Body of pancreas (tissue), 4 donors: ENCODE results near the gene TNFRSF8. TPM values are rescaled to one million over a fixed set of nuclear protein-coding genes. Genes with fewer than 3 reads are reported as not detected.
"Not testable (repeated sequence)": the region's sequence is repeated elsewhere in the genome, so short reads cannot be mapped to it uniquely, and the experiment has no call there.

Source experiments
- ATAC-seq: fragments of 150-250 bp; one replicate; pipeline ENCODE4 v1.9.1; 2016
- DNase-seq, 4 donors: peaks; one replicate each; pipeline ENCODE4 v3.0.0-alpha.2; 2019
- H3K27ac ChIP-seq, 4 donors: fragments of 200-600 bp; sonication (generic); 1 replicate in 3 of 4; 2 replicates in 1 of 4; pipeline versions ENCODE4 v1.5.1 to v1.6.1; 2016 to 2019; ENCODE audit warnings: mild to moderate bottlenecking in 1 of 4, mixed read lengths in 1 of 4, moderate library complexity in 1 of 4
- H3K27me3 ChIP-seq, 2 donors: fragments of 200-600 bp; sonication (generic); one replicate each; pipeline ENCODE4 v1.6.0; 2016; ENCODE audit warnings: mild to moderate bottlenecking in 1 of 2
- H3K36me3 ChIP-seq, 2 donors: fragments of 200-600 bp; sonication (generic); replicated peaks in 1 of 2; 2 replicates each; pipeline ENCODE4 v1.5.1; 2016; ENCODE audit warnings: low read depth in 2 of 2; ENCODE audit not compliant: insufficient read depth in 1 of 2
- H3K4me1 ChIP-seq: fragments of 200-600 bp; sonication (generic); one replicate; pipeline ENCODE4 v1.6.0; 2016
- H3K4me3 ChIP-seq, 2 donors: fragments of 200-600 bp; sonication (generic); 1 replicate in 1 of 2; 2 replicates in 1 of 2; pipeline ENCODE4 v1.5.1; 2016 to 2019
- H3K9me3 ChIP-seq, 3 donors: fragments of 200-600 bp; sonication (generic); 1 replicate in 2 of 3; 2 replicates in 1 of 3; pipeline ENCODE4 v1.5.1; 2016
- CTCF ChIP-seq, 7 experiments: fragments of 450-650 bp in 4 of 7; fragments of 200-600 bp in 3 of 7; sonication (generic) in 3 of 7; IDR thresholded peaks; one replicate each; pipeline ENCODE4 v1.5.1; 2016 to 2019; ENCODE audit warnings: antibody characterized with exemption in 7 of 7
- POLR2A ChIP-seq, 3 donors: fragments of 450-650 bp; IDR thresholded peaks; one replicate each; pipeline ENCODE4 v1.6.1; 2016; ENCODE audit warnings: antibody characterized with exemption in 3 of 3, mild to moderate bottlenecking in 2 of 3
- WGBS, 2 donors: methylation state at CpG; one replicate each; pipeline ENCODE4 v1.1.5; 2017; 5-methylcytosine and 5-hydroxymethylcytosine counted together
- intact Hi-C: fragments of 100-400 bp; cut with DNase I; formaldehyde crosslinking; loops from one replicate; pipeline ENCODE4 v1.15.1; 2023
- total RNA-seq, 2 donors: library from RNA; depleted of rRNA; stranded (reverse); fragments of >200 nt; gene quantifications; one replicate each; pipeline ENCODE4 v1.1.0, GENCODE V29; 2016

Gene TNFRSF8
- total RNA-seq, 2 donors from 2014 or later = not detected

DNA sequence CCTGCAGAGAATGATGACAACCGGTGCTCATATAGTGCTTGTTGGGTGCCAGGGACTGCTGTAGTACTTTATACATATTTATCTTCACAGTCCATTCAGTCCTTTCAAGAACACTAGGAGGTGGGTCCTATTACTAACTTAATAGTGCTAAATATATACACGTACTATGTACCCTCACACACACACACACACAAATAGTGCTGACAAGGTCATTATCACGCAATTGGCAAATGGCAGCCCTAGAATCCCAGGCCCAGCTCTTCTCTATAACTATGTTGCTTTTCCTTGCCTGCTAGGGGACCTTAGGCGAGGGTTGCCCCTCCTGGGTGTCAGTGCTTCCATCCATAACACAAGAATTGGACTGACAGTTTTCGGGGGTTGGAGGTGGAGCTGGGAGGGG, 33.5 kb downstream of the TNFRSF8 start:
- ATAC-seq (no peak), DNase-seq (no peak)
- no peaks in the 10 kb centered on the region for H3K9me3 ChIP-seq
- no peaks in the 10 kb centered on the region for H3K27me3 ChIP-seq
- intact Hi-C loops = no loop called here
- H3K27ac ChIP-seq = no peak overlapping the region
- H3K4me3 ChIP-seq = no peak overlapping the region
- no peak for TF ChIP-seq CTCF (IDR thresholded peaks at IDR 0.05)
- H3K4me1 ChIP-seq = no peaks in the 10 kb centered on the region
- no peaks in the 10 kb centered on the region for H3K36me3 ChIP-seq
- 75 to 79% methylated on average over 5 of the region's 5 CpGs for WGBS, 2 donors

GRCh38 chr1:12097321-12097720, 34.2 kb downstream of the TNFRSF8 start:
- TF ChIP-seq CTCF (IDR thresholded peaks at IDR 0.05) (no peak), POLR2A (IDR thresholded peaks at IDR 0.05) (no peak)
- DNase-seq = no peak
- no peak for ATAC-seq
- Histone ChIP-seq H3K27me3 (no peaks in the 10 kb centered on the region), H3K9me3 (no peaks in the 10 kb centered on the region), H3K36me3 (no peaks in the 10 kb centered on the region), H3K4me1 (no peaks in the 10 kb centered on the region), H3K4me3 (no peak overlapping the region), H3K27ac (no peak overlapping the region)
- intact Hi-C loops = no loop called here

DNA sequence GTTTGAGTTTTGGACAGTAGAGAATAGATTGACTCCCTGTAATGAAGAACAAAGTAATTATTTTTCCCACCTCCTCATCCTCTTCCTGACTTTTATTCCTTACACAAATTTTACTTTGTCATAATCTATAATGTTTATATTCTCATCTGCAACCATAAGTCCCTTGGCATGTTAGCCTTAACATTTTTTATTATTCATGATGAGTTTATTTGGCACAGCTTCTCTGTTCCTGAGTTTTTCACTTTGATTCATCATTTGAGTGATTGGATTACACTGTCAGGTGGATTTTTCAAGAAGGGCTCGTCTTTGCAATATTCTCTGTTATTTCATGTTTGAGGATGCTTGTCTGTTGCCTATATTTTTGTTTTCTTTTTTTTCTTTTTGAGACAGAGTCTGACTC, 35.7 kb downstream of the TNFRSF8 start:
- no peak overlapping the region for H3K4me3 ChIP-seq
- H3K36me3 ChIP-seq = no peaks in the 10 kb centered on the region
- TF ChIP-seq CTCF (IDR thresholded peaks at IDR 0.05) (no peak), POLR2A (IDR thresholded peaks at IDR 0.05) (no peak)
- H3K9me3 ChIP-seq = no peaks in the 10 kb centered on the region
- H3K4me1 ChIP-seq = no peaks in the 10 kb centered on the region
- no peak for DNase-seq
- intact Hi-C loops = no loop called here
- H3K27me3 ChIP-seq = no peaks in the 10 kb centered on the region
- 14 to 28% methylated on average over 1 of the region's 1 CpG for WGBS, 2 donors
- ATAC-seq = no peak
- H3K27ac ChIP-seq = no peak overlapping the region

DNA sequence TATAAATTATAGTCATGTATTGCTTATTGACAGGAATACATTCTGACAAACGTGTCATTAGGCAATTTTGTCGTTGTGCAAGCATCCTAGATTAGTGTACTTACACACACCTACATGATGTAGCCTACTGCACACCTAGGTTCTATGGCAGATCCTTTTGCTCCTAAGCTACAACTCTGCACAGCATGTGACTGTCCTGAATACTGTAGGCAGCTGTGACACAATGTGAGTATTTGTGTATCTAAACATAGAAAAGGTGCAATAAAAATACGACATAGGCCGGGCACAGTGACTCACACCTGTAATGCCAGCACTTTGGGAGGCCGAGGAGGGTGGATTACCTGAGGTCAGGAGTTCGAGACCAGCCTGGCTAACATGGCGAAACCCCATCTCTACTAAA, 36.5 kb downstream of the TNFRSF8 start:
- Histone ChIP-seq H3K4me1 (no peaks in the 10 kb centered on the region), H3K36me3 (no peaks in the 10 kb centered on the region), H3K27ac (no peak overlapping the region), H3K4me3 (no peak overlapping the region), H3K9me3 (no peaks in the 10 kb centered on the region), H3K27me3 (no peaks in the 10 kb centered on the region)
- intact Hi-C loops = no loop called here
- DNase-seq (no peak), ATAC-seq (no peak)
- WGBS, 2 donors = 67 to 73% methylated on average over 7 of the region's 7 CpGs
- TF ChIP-seq POLR2A (IDR thresholded peaks at IDR 0.05) = no peak
- no peak for TF ChIP-seq CTCF (IDR thresholded peaks at IDR 0.05)

- WGBS, 2 donors = 91 to 94% methylated on average over 6 of the region's 6 CpGs
- ATAC-seq (no peak), DNase-seq (no peak)
- Histone ChIP-seq H3K27ac (no peak overlapping the region), H3K4me1 (no peaks in the 10 kb centered on the region), H3K4me3 (no peak overlapping the region), H3K9me3 (no peaks in the 10 kb centered on the region), H3K36me3 (no peaks in the 10 kb centered on the region), H3K27me3 (no peaks in the 10 kb centered on the region)
- TF ChIP-seq POLR2A (IDR thresholded peaks at IDR 0.05) (no peak), CTCF (IDR thresholded peaks at IDR 0.05) (no peak)
- intact Hi-C loops = no loop called here
These were observed 37.0 kb downstream of the TNFRSF8 start for GRCh38 chr1:12100071-12100470.

GRCh38 chr1:12101120-12101519, 38.0 kb downstream of the TNFRSF8 start:
- H3K4me1 ChIP-seq, H3K27ac ChIP-seq, H3K27me3 ChIP-seq, DNase-seq, intact Hi-C loops, H3K9me3 ChIP-seq, ATAC-seq, H3K4me3 ChIP-seq, H3K36me3 ChIP-seq: not testable (repeated sequence)
- 76 to 81% methylated on average over 3 of the region's 3 CpGs for WGBS, 2 donors
